Skeletal muscle satellite cell (primary cell): ENCODE measurements around the gene SLC17A9.

Source experiments
- H3K27me3 ChIP-seq: 2 replicates; pipeline ENCODE4 v1.7.0; 2013; ENCODE audit warnings: low read length; ENCODE audit not compliant: control insufficient read depth, insufficient read depth
- H3K36me3 ChIP-seq: 2 replicates; pipeline ENCODE4 v1.7.0; 2013; ENCODE audit warnings: mild to moderate bottlenecking, control low read depth, low read length; ENCODE audit not compliant: insufficient read depth
- H3K4me1 ChIP-seq: 2 replicates; pipeline ENCODE4 v1.7.0; 2013; ENCODE audit warnings: low read length; ENCODE audit not compliant: control insufficient read depth, insufficient read depth
- H3K4me2 ChIP-seq: 2 replicates; pipeline ENCODE4 v1.7.0; 2013; ENCODE audit warnings: mild to moderate bottlenecking, low read length
- H3K4me3 ChIP-seq: 2 replicates; pipeline ENCODE4 v1.7.0; 2013; ENCODE audit warnings: low read length
- H3K9ac ChIP-seq: 2 replicates; pipeline ENCODE4 v1.7.0; 2013; ENCODE audit warnings: mild to moderate bottlenecking, low read depth, low read length, moderate library complexity
- H3K9me3 ChIP-seq: replicated peaks from 2 replicates; pipeline ENCODE4 v1.7.0; 2013; ENCODE audit warnings: mild to moderate bottlenecking, control low read depth, low read length

The SLC17A9 gene

DNA sequence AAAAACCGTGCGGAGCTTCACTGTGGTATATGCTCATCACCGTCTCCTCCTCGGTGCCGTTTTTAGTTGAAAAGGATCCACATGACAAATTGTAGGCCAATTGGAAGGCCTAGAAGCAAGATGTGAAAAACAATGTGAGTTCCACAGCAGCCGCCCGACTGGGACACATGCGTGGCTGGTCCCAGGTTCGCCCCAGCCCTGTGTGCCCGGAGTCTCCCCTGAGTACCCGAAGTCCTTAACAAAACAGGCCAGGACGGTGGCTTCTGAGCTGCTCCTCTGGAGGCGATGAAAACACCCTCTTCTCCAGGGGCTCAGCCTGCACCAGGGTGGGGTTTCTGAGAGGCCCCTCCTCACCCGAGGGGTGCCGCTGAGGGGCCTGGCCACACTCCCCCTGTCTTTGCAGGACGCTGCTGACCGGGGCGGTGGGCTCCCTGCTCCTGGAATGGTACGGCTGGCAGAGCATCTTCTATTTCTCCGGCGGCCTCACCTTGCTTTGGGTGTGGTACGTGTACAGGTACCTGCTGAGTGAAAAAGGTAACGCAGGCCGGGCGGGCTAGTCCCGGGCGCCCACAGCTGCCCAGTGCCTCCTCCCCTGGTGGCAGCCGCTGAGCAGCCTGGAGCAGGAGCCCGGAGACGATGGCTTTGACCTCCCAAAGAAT, 9.8 kb downstream of the SLC17A9 start:
- Histone ChIP-seq H3K4me2 (no peak overlapping the region), H3K9ac (no peak overlapping the region)

DNA sequence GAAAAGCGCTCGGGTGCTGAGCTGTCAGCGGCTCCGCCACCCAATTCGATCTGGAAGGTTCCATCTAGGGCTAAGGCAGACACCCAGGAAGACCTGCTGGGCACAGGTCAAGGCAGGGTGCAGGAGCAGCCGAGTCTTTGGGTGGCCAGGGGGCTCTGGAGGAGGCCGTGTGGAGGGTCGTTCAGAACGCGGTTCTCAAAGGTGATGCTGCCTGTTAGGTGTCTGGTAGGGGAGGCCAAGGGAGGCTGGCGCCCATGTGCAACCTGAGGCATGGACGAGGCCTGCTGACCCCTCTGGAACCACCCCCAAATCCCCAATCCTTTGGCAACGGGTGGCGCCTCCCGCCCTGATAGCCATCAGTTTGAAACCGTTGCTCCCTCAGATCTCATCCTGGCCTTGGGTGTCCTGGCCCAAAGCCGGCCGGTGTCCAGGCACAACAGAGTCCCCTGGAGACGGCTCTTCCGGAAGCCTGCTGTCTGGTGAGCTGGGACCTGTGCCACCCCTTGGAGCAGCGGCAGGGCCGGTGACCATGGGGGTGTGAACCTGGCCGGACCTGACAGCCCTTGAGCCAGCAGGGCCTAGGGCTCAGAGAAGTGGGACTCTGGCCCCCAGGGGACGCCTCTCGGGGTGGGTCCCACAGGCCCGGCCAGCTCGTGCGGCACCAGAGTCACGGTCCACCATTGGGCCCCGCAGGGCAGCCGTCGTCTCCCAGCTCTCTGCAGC, 10.5 kb downstream of the SLC17A9 start:
- H3K36me3 ChIP-seq: peaks cover 12% of the 10 kb centered on the region
- no peaks in the 10 kb centered on the region for H3K4me1 ChIP-seq
- no peaks in the 10 kb centered on the region for H3K9me3 ChIP-seq
- no peak overlapping the region for H3K4me3 ChIP-seq
- no peak overlapping the region for H3K9ac ChIP-seq
- no peaks in the 10 kb centered on the region for H3K27me3 ChIP-seq
- H3K4me2 ChIP-seq: no peak overlapping the region

More for the DNA sequence above, 9.8 kb downstream of the SLC17A9 start:
- no peaks in the 10 kb centered on the region for H3K9me3 ChIP-seq
- H3K27me3 ChIP-seq: no peaks in the 10 kb centered on the region
- H3K36me3 ChIP-seq: peaks cover 16% of the 10 kb centered on the region
- no peaks in the 10 kb centered on the region for H3K4me1 ChIP-seq
- H3K4me3 ChIP-seq: no peak overlapping the region

DNA sequence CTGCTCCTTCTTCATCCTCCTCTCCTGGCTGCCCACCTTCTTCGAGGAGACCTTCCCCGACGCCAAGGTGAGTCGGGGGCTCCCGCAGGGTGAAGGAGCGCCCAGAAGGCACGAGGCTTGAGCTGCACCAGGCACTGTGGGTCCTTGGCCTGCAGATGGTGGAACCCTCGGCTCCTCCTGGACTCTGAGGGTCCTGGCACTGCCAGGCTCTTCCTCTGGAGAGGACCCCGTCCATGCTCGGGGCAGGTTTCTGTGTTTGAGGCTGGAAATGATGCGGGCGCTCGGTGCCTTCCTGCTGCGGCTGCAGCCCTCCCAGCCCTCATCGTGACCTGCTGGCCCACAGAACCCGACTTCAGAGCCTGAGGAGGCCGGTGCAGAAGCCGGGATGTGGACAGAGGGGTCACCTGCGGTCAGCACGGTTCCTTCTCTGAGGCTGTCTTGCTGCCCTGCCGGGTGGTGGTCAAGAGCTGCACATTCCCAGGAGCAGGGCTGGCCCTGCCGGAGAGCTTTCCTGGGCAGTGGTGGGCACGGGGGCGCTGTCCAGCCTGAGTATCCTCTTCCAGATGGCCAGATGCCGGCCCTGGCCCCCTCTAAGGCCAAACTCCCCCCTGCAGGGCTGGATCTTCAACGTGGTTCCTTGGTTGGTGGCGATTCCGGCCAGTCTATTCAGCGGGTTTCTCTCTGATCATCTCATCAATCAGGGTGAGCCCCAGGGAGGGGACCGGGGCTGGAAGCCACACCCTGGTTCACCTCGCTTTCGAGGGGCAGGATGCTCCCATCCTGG, 11.3 kb downstream of the SLC17A9 start:
- Histone ChIP-seq H3K9ac (no peak overlapping the region), H3K4me1 (no peaks in the 10 kb centered on the region), H3K4me3 (no peak overlapping the region), H3K36me3 (peaks cover 11% of the 10 kb centered on the region), H3K4me2 (no peak overlapping the region), H3K27me3 (peaks cover 2% of the 10 kb centered on the region), H3K9me3 (no peaks in the 10 kb centered on the region)

DNA sequence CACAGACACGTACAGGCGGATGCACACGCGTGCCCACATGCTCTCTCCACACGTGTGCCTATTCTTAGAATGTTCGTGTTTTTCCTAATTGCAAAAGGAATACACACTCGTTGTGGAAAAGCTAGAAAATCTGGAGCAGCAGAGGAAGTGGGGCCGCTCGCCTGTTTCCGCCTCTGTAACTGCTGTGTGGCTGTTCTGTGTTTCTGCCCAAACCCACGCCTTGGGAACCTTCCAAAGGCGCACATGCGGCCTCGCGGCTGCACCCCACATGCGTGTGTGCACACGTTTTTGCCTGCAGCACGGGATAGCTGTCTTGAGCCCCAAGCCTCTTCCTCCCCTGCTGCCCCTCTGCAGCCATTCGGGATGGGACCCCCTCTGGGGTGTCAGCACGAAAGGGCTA, 12.2 kb downstream of the SLC17A9 start:
- Histone ChIP-seq H3K4me1 (no peaks in the 10 kb centered on the region), H3K36me3 (peaks cover 11% of the 10 kb centered on the region), H3K4me2 (no peak overlapping the region), H3K9me3 (no peaks in the 10 kb centered on the region), H3K27me3 (peaks cover 9% of the 10 kb centered on the region), H3K4me3 (no peak overlapping the region), H3K9ac (no peak overlapping the region)

DNA sequence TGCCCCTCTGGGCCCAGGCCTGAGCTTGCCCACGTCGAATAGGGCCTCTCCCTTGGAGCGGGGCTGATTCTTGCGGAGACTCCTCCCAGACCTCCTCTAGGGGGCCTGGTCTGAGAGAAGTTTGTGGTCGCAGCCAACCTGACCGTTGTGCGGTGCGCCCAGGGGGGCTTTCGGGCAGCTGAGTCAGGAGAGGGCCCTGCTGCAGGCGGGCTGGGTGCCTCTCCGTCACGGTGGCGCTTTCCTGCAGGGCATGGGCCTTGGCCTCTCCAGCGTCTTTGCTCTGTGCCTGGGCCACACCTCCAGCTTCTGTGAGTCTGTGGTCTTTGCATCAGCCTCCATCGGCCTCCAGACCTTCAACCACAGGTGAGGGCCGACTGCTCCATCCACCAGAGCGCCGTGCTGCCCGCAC, 12.9 kb downstream of the SLC17A9 start:
- Histone ChIP-seq H3K4me2 (no peak overlapping the region), H3K9me3 (no peaks in the 10 kb centered on the region), H3K9ac (no peak overlapping the region), H3K4me1 (no peaks in the 10 kb centered on the region), H3K4me3 (no peak overlapping the region), H3K36me3 (peaks cover 8% of the 10 kb centered on the region), H3K27me3 (peaks cover 14% of the 10 kb centered on the region)

DNA sequence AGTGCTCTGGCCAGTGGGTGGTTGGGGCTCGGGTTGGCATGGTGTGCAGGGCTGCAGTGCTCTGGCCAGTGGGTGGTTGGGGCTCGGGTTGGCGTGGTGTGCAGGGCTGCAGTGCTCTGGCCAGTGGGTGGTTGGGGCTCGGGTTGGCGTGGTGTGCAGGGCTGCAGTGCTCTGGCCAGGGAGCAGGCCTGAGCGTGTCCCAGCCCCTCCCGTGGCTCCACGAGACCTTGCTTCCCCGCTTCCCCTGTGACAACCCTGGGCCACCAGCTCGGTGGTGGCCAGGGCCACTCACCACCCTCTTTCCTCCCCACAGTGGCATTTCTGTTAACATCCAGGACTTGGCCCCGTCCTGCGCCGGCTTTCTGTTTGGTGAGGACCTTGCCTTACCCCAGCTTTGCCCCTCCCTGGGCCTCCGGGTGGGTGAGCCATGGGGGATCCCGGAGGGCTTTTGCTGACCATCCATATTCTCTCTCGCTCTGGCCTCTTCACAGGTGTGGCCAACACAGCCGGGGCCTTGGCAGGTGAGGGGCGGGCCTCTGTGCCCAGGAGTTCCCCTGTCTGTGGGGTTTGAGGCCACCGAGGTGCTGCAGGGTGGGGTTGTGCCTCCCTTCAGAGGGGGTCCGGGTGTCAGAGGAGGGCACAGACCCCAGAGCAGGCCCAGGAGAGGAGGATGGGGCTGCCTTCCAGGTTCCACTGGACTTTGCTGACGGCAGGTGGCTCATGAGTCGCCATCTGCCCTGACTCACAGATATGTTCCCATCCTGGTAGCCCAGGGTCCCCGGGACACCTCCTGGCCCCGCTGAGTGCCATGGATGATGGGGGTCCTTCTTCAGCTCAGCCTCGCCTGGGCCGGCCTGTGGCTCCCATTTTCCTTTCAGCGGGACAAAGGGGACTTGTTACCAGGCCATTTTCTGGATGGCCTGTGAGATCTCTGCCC, 14.0 kb downstream of the SLC17A9 start:
- Histone ChIP-seq H3K4me2 (no peak overlapping the region), H3K27me3 (peaks cover 17% of the 10 kb centered on the region), H3K9ac (no peak overlapping the region), H3K4me3 (no peak overlapping the region), H3K4me1 (no peaks in the 10 kb centered on the region), H3K9me3 (no peaks in the 10 kb centered on the region), H3K36me3 (peaks cover 8% of the 10 kb centered on the region)

DNA sequence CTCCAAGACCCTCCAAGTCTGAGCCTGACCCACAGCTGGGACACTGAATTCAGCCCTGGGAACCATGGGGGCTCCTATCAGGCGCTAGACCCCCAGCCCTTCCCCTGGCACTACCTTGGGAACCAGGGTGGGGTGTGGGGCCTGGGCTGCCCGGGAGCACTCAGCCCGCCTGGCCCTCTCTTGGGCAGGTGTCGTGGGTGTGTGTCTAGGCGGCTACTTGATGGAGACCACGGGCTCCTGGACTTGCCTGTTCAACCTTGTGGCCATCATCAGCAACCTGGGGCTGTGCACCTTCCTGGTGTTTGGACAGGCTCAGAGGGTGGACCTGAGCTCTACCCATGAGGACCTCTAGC, 14.6 kb downstream of the SLC17A9 start:
- H3K4me2 ChIP-seq: no peak overlapping the region
- no peak overlapping the region for H3K4me3 ChIP-seq
- H3K4me1 ChIP-seq: no peaks in the 10 kb centered on the region
- peaks cover 17% of the 10 kb centered on the region for H3K27me3 ChIP-seq
- H3K9ac ChIP-seq: no peak overlapping the region
- peaks cover 8% of the 10 kb centered on the region for H3K36me3 ChIP-seq
- H3K9me3 ChIP-seq: no peaks in the 10 kb centered on the region

DNA sequence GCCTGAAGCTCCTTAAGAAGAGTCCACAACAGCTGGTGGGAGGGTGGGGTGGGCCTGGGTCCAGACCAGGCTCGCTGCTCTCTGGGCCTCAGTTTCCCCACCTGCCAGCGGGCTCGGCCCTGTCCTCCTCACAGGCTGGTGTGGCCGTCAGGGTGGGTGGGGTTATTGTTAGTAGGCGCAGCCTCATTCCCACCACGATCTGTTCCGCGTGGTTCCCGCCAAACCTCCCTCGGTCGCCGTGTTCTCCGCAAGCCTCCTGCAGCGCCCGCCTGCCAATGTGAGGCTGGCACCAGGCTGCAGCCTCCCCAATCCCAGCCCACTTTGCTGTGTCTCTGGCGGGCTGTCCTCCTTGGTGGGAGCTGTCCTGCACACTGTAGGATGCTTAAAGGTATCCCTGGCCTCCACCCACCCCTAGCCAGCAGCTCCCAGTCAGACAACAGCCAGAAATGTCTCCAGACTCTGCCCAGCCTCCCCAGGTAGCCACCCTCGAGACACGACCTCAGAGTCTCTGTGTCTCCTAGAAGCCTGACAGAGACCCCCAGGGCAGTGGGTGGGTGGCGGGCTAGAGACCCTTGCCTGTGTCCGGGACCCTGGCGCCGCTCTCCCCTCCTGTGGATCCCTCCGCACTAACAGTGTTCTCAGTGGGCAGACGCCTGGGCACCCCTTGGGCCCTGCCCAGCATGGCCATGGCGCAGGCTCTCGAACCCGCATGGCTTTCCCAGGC, 15.3 kb downstream of the SLC17A9 start:
- H3K9ac ChIP-seq: no peak overlapping the region

DNA sequence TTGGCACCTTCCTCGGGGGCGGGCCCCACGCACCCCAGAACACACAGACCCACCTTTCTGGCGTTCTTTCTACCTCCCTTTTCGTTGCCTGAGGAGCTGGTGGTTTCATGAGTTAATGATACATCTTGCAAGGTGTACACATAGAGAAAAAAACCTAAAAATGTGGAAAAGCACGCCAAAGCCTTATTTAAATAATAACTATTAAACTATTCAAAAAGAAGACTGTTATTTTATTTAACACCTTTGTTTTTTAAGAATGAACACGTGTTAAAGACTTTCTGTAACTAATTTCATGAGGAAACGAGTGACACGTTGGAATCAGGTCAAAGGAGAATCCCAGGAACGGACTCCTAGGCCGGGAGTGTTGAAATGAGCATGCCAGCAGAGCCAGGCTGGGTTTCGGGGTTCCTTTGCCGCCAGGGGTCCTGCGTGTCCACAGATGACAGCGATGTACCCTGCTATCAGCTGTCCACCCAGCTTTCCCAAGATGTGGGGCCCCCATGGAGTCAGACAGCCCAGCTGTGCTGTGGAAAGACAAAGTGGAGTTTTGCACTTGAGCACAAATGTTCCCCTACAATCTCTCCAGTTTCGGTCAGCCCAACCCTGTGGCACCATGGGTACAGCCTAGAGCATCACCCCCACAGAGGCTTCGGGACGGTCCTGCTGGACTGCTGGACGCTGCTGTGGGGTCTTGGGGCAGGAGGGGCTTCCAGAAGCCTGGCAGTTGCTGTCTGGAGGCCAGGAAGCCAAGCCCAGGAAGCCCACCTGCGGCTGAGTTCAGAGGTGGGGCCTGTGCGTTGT, 16.1 kb downstream of the SLC17A9 start:
- Histone ChIP-seq H3K4me3 (no peak overlapping the region), H3K27me3 (peaks cover 20% of the 10 kb centered on the region), H3K36me3 (peaks cover 8% of the 10 kb centered on the region), H3K9ac (no peak overlapping the region), H3K4me2 (no peak overlapping the region), H3K9me3 (no peaks in the 10 kb centered on the region), H3K4me1 (no peaks in the 10 kb centered on the region)

More for the DNA sequence above, 15.3 kb downstream of the SLC17A9 start:
- Histone ChIP-seq H3K4me1 (no peaks in the 10 kb centered on the region), H3K4me3 (no peak overlapping the region), H3K4me2 (no peak overlapping the region), H3K36me3 (peaks cover 8% of the 10 kb centered on the region), H3K27me3 (peaks cover 18% of the 10 kb centered on the region), H3K9me3 (no peaks in the 10 kb centered on the region)

DNA sequence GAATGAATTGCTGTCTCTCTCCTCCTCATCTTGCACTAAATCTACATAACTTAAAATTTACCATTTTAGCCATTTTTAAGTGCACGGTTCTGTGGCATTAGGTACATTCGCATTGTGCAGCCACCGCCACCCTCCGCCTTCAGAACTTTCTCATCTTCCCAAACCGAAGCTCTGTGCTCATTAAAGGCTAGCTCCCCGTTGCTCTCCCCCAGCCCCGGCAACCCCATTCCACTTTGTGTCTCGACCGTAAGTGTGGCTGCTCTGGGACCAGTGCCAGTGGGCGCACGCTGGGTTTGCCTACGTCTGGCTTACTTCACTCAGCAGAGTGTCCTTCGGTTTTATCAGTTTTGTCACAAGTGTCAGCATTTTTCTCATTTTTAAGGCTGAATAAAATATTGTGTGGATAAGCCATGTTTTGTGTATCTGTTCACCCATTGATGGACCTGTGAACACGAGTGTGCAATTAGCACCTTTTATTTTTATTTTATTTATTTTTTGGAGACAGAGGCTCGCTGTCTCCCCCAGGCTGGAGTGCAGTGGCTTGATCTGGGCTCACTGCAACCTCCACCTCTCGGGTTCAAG, 16.8 kb downstream of the SLC17A9 start:
- H3K27me3 ChIP-seq: peaks cover 24% of the 10 kb centered on the region
- no peak overlapping the region for H3K9ac ChIP-seq
- H3K9me3 ChIP-seq: no peaks in the 10 kb centered on the region
- H3K4me3 ChIP-seq: no peak overlapping the region
- H3K36me3 ChIP-seq: peaks cover 8% of the 10 kb centered on the region
- no peak overlapping the region for H3K4me2 ChIP-seq
- no peaks in the 10 kb centered on the region for H3K4me1 ChIP-seq
